CD4-positive, alpha-beta T cell treated with Interferon gamma for 1 hour (primary cell): ENCODE data around the gene ENKUR.
"Not testable (repeated sequence)": the region's sequence is repeated elsewhere in the genome, so short reads cannot be mapped to it uniquely, and the experiment has no call there.

Experiments used
- DNase-seq: peaks from one replicate; pipeline ENCODE4 v3.0.0-alpha.2; 2020

ENKUR gene

GRCh38 chr10:25018703-25019102 lies 2.7 kb upstream of the ENKUR start:
- DNase-seq: no peak

- DNase-seq: no peak
Measured at GRCh38 chr10:25017661-25018060, 1.7 kb upstream of the ENKUR start.

GRCh38 chr10:25017154-25017590 lies 1.2 kb upstream of the ENKUR start:
- DNase-seq: peak; percentile 1

GRCh38 chr10:25016376-25017153 lies 607 bp upstream of the ENKUR start, which contains the start of gene THNSL1:
TSS of gene THNSL1 (plus strand) at chr10:25016612. CDS start at chr10:25023224, 6,612 bp downstream.
- DNase-seq: peak; percentile 97

GRCh38 chr10:25014579-25014978 lies 1.4 kb downstream of the ENKUR start:
- DNase-seq: no peak

- not testable (repeated sequence) for DNase-seq
Measured at GRCh38 chr10:25011591-25011990, 4.4 kb downstream of the ENKUR start.

GRCh38 chr10:24998044-24998443 lies 17.9 kb downstream of the ENKUR start:
- no peak for DNase-seq

- DNase-seq: no peak
Measured at GRCh38 chr10:24995072-24995471, 20.9 kb downstream of the ENKUR start.

GRCh38 chr10:24993237-24993958 lies 22.6 kb downstream of the ENKUR start:
- DNase-seq: no peak

GRCh38 chr10:24992512-24993133 lies 23.3 kb downstream of the ENKUR start:
- DNase-seq: no peak

- DNase-seq: no peak
Measured at GRCh38 chr10:24991298-24991697, 24.7 kb downstream of the ENKUR start.

GRCh38 chr10:24989867-24990266 lies 26.1 kb downstream of the ENKUR start:
- no peak for DNase-seq

- no peak for DNase-seq
Measured at GRCh38 chr10:24988831-24989640, 26.9 kb downstream of the ENKUR start.

GRCh38 chr10:24984906-24985305 lies 31.1 kb downstream of the ENKUR start:
- DNase-seq: no peak

- no peak for DNase-seq
Measured at GRCh38 chr10:24983946-24984345, 32.0 kb downstream of the ENKUR start.

- DNase-seq: no peak
Measured at GRCh38 chr10:24983130-24983529, 32.8 kb downstream of the ENKUR start.

- no peak for DNase-seq
Measured at GRCh38 chr10:24982319-24983112, 33.4 kb downstream of the ENKUR start.

- no peak for DNase-seq
Measured at GRCh38 chr10:24981161-24981710, 34.7 kb downstream of the ENKUR start.

GRCh38 chr10:24979685-24980084 lies 36.3 kb downstream of the ENKUR start:
- no peak for DNase-seq

GRCh38 chr10:24974976-24975375 lies 41.0 kb downstream of the ENKUR start:
- no peak for DNase-seq

- DNase-seq: no peak
Measured at GRCh38 chr10:24973163-24973562, 42.8 kb downstream of the ENKUR start.

- DNase-seq: no peak
Measured at GRCh38 chr10:24971374-24971773, 44.6 kb downstream of the ENKUR start.
